Gastroesophageal sphincter (tissue), 4 donors: ENCODE data around the gene TP63. TPM values are rescaled to one million over a fixed set of nuclear protein-coding genes. Genes with fewer than 3 reads are reported as not detected.

Experiments
- ATAC-seq: fragments of 150-250 bp; one replicate; pipeline ENCODE4 v1.9.1; 2016; ENCODE audit warnings: mild to moderate bottlenecking, moderate library complexity
- H3K27ac ChIP-seq, 4 donors: fragments of 200-600 bp; sonication (generic) in 3 of 4; 1 replicate in 3 of 4; 2 replicates in 1 of 4; pipeline ENCODE4 v1.5.1; 2016 to 2019
- H3K27me3 ChIP-seq: fragments of 200-600 bp; sonication (generic); one replicate; pipeline ENCODE4 v1.5.1; 2019
- H3K36me3 ChIP-seq, 2 donors: fragments of 200-600 bp; sonication (generic); one replicate each; pipeline ENCODE4 v1.5.1; 2019; ENCODE audit warnings: control low read depth in 1 of 2
- H3K4me1 ChIP-seq, 3 donors: fragments of 200-600 bp; sonication (generic); 1 replicate in 2 of 3; 2 replicates in 1 of 3; pipeline ENCODE4 v1.5.1; 2016 to 2019; ENCODE audit warnings: control low read depth in 2 of 3
- H3K4me3 ChIP-seq, 2 donors: fragments of 200-600 bp; sonication (generic); one replicate each; pipeline ENCODE4 v1.5.1; 2019; ENCODE audit warnings: mild to moderate bottlenecking in 1 of 2, moderate library complexity in 1 of 2
- H3K9me3 ChIP-seq, 3 donors: fragments of 200-600 bp; sonication (generic); one replicate each; pipeline ENCODE4 v1.5.1; 2017 to 2019; ENCODE audit warnings: control low read depth in 2 of 3
- CTCF ChIP-seq, 4 experiments: fragments of 200-600 bp in 2 of 4; fragments of 450-650 bp in 2 of 4; sonication (generic) in 1 of 4; IDR thresholded peaks; one replicate each; pipeline ENCODE4 v1.5.1; 2017 to 2019; ENCODE audit warnings: antibody characterized with exemption in 4 of 4, mild to moderate bottlenecking in 2 of 4, moderate library complexity in 2 of 4
- EP300 ChIP-seq: sonication (generic); formaldehyde crosslinking; IDR thresholded peaks from one replicate; pipeline ENCODE4 v1.6.1; 2017; ENCODE audit warnings: antibody characterized with exemption, mild to moderate bottlenecking
- POLR2A ChIP-seq, 2 donors: fragments of 450-650 bp; IDR thresholded peaks; one replicate each; pipeline ENCODE4 v1.6.1; 2017; ENCODE audit warnings: antibody characterized with exemption in 2 of 2, mild to moderate bottlenecking in 2 of 2, moderate library complexity in 1 of 2
- POLR2AphosphoS5 ChIP-seq: sonication (generic); formaldehyde crosslinking; IDR thresholded peaks from one replicate; pipeline ENCODE4 v1.6.1; 2017; ENCODE audit warnings: antibody characterized with exemption
- WGBS, 2 donors: methylation state at CpG; one replicate each; pipeline ENCODE4 v1.1.5; 2018; ENCODE audit warnings: low coverage in 1 of 2; 5-methylcytosine and 5-hydroxymethylcytosine counted together
- total RNA-seq, 4 donors: library from RNA; depleted of rRNA; stranded (reverse); fragments of >200 nt; gene quantifications; one replicate each; pipeline ENCODE4 v1.1.0, GENCODE V29; 2016

TP63 gene
- total RNA-seq, 4 donors from 2014 or later, result 0.13 to 7.4 (median 3.4) TPM; not detected in 1

GRCh38 chr3:189853906-189854305, 222.7 kb downstream of the TP63 start:
- H3K4me1 ChIP-seq, result no peaks in the 10 kb centered on the region
- no peak overlapping the region for H3K4me3 ChIP-seq
- no peak for ATAC-seq
- H3K36me3 ChIP-seq, result no peaks in the 10 kb centered on the region
- WGBS, 2 donors, result 93 to 100% methylated on average over 1 to 3 of the region's 3 CpGs
- H3K27me3 ChIP-seq, result no peaks in the 10 kb centered on the region
- TF ChIP-seq POLR2A (IDR thresholded peaks at IDR 0.05) (no peak), POLR2AphosphoS5 (no peak), EP300 (no peak), CTCF (IDR thresholded peaks at IDR 0.05) (no peak)
- no peak overlapping the region for H3K27ac ChIP-seq
- no peaks in the 10 kb centered on the region for H3K9me3 ChIP-seq

GRCh38 chr3:189860296-189860695, 229.1 kb downstream of the TP63 start:
- no peaks in the 10 kb centered on the region for H3K9me3 ChIP-seq
- 88 to 100% methylated on average over 3 to 4 of the region's 4 CpGs for WGBS, 2 donors
- ATAC-seq, result no peak
- no peak overlapping the region for H3K4me3 ChIP-seq
- no peaks in the 10 kb centered on the region for H3K27me3 ChIP-seq
- H3K36me3 ChIP-seq, result no peaks in the 10 kb centered on the region
- H3K27ac ChIP-seq, result no peak overlapping the region
- H3K4me1 ChIP-seq, result no peaks in the 10 kb centered on the region
- no peak for TF ChIP-seq CTCF (IDR thresholded peaks at IDR 0.05)

GRCh38 chr3:189862385-189862998, 231.3 kb downstream of the TP63 start:
- Histone ChIP-seq H3K9me3 (no peaks in the 10 kb centered on the region), H3K27ac (no peak overlapping the region), H3K36me3 (no peaks in the 10 kb centered on the region), H3K27me3 (no peaks in the 10 kb centered on the region), H3K4me3 (no peak overlapping the region), H3K4me1 (no peaks in the 10 kb centered on the region)
- TF ChIP-seq POLR2A (IDR thresholded peaks at IDR 0.05) (no peak), EP300 (no peak), POLR2AphosphoS5 (no peak), CTCF (IDR thresholded peaks at IDR 0.05) (no peak)
- no peak for ATAC-seq
- WGBS, 2 donors, result 73 to 92% methylated on average over 9 of the region's 9 CpGs

- WGBS, 2 donors, result 63 to 69% methylated on average over 3 of the region's 3 CpGs
- no peak overlapping the region for H3K4me3 ChIP-seq
- H3K27me3 ChIP-seq, result no peaks in the 10 kb centered on the region
- TF ChIP-seq POLR2A (IDR thresholded peaks at IDR 0.05) (no peak), CTCF (IDR thresholded peaks at IDR 0.05) (no peak), POLR2AphosphoS5 (no peak), EP300 (no peak)
- H3K4me1 ChIP-seq, result no peaks in the 10 kb centered on the region
- no peak overlapping the region for H3K27ac ChIP-seq
- no peaks in the 10 kb centered on the region for H3K36me3 ChIP-seq
- no peak for ATAC-seq
- no peaks in the 10 kb centered on the region for H3K9me3 ChIP-seq
Observed at GRCh38 chr3:189863031-189863430, 231.8 kb downstream of the TP63 start.

GRCh38 chr3:189868061-189868460, 236.9 kb downstream of the TP63 start:
- H3K4me1 ChIP-seq, result no peaks in the 10 kb centered on the region
- 84 to 89% methylated on average over 3 of the region's 3 CpGs for WGBS, 2 donors
- H3K27ac ChIP-seq, result no peak overlapping the region
- H3K36me3 ChIP-seq, result no peaks in the 10 kb centered on the region
- TF ChIP-seq POLR2A (IDR thresholded peaks at IDR 0.05) (no peak), POLR2AphosphoS5 (no peak), CTCF (IDR thresholded peaks at IDR 0.05) (no peak), EP300 (no peak)
- no peaks in the 10 kb centered on the region for H3K9me3 ChIP-seq
- H3K27me3 ChIP-seq, result no peaks in the 10 kb centered on the region
- ATAC-seq, result no peak
- no peak overlapping the region for H3K4me3 ChIP-seq
